Measurements from ENCODE around the gene HDC.
A peak's percentile ranks its signal among the peaks of the same experiment; 100 is the strongest.

HDC gene

DNA sequence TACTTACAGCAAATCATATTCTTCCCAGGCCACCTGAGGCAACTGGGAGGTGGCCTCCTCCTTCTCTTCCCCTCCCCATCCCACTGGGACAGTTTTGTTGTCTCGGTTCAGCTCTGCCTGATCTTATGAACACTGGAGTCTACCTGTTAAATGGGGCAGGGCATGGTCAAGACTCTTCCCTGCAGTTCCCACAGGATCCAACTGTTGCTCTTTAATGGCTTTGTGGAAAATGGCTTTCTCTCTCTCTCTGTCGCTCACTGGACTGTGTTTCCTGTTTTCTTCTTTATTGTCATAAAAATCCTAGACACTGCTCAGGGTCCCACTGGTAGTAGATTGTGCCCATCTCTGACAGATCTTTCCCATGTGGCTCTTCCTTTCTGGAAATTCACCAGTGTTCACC lies 43.3 kb downstream of the HDC start:
- no peak for DNase-seq

- DNase-seq, result no peak
These were observed 45.7 kb downstream of the HDC start for GRCh38 chr15:50219820-50220219.

DNA sequence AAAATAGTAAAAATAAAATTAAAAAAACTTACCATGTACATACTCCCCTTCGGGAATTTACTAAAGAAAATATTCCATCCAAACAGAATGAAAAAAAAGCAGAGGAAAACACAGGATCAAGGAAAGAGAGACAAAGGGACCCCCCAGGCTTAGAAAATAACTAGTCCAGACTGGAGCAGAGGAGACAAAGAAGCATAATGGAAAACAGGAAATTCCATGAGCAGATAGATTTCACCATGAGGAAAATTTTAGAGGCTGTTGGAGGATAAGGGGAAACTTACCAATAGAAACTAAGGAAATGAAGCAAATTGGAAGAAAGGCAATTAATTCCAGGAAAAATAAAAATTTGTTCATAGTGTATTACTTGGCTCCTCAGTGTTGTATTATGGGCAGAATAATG lies 46.8 kb downstream of the HDC start:
- DNase-seq, result no peak

GRCh38 chr15:50218291-50218690 lies 47.2 kb downstream of the HDC start:
- no peak for DNase-seq

GRCh38 chr15:50210462-50211157 lies 54.9 kb downstream of the HDC start:
- no peak for DNase-seq

DNA sequence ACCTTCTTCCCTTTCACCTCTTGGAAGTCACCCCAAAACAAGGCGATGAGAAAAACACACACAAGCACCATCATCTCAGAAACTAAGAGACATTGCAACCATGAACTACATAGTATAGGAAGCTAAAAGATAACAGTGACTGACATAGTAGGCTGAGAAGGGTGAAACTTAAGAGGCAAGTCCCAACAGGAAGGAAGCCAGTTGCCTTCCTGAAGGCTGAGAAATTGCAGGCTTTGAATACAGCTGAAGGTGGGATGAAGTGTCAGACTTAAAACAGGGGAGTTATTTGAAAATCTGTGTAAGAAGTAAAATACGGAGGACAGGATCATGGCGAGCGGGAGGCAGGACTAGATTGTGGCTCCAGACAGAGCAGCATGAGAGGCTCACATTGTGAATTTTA lies 55.7 kb downstream of the HDC start:
- no peak for DNase-seq

- no peak for DNase-seq
These were observed 59.5 kb downstream of the HDC start for GRCh38 chr15:50206020-50206419.

GRCh38 chr15:50202003-50202402 lies 63.5 kb downstream of the HDC start:
- no peak for DNase-seq

DNA sequence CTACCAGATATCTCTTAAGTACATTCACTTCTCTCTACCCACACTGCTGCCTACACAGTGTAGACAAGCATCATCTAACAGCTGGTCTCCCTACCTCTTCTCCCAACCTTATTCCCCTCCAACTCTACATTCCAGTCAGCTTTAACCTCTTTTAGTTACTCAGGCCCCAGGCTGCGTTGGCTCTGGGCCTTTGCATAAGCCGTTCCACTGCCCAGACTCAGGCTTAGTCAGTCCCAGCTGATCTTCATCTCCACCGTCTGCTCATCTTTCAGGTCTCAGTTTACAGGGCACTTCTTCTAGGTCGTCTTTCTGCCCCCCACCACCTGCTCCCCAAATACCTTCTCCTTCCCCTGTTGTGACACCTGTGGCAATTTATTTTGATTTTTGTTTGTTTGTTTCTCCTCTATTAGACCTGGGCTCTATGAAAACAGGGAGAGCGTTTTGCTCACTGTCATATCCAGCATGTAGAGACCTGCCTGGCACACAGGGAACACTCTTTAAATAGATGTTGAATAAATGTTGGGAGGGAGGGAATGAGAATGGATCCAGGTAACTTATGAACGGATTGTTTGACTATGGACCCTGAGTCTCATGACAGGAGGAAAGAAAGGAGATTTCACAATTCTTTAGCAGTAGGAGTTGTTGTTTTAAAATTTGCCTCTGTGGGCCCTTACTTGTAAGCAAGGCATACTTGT lies 72.5 kb downstream of the HDC start:
- DNase-seq, result peak; percentile 3

DNA sequence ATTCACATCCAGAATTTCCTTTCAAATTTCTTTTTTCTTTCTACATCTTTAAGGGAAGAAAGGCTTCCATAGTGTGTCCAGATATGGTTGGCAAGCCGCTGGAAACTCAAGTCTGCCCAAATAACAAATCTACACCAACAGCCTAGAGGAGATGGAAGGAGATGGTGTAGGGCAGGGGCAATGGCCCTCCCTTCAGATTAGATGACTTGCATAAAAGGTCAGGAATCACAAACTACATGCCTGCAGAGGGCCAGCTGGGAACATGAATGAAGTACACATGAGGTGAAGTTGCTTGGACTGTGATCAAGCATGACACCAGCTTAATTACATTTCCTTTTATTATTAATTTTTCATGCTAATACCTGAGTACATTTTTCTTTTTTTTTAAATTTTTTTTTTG lies 73.4 kb downstream of the HDC start:
- no peak for DNase-seq
